Measurements from ENCODE around the gene TMEM205. TPM values are rescaled to one million over a fixed set of nuclear protein-coding genes. Genes with fewer than 3 reads are reported as not detected.
A peak's percentile ranks its signal among the peaks of the same experiment; 100 is the strongest.

Gene TMEM205
- total RNA-seq, 1 donor = 59.4 TPM

- Histone ChIP-seq H3K4me1 (ENCODE audit: insufficient read depth, low read length) (no peaks in the 10 kb centered on the region), H3K36me3 (ENCODE audit: insufficient read depth, low read length) (no peaks in the 10 kb centered on the region), H3K9me3 (ENCODE audit: low read depth, low read length) (peaks cover 2% of the 10 kb centered on the region), H3K79me2 (ENCODE audit: insufficient read depth, low read length) (no peaks in the 10 kb centered on the region), H3K4me3 (ENCODE audit: insufficient read depth, low read length) (no peak overlapping the region), H3K4me2 (ENCODE audit: insufficient read depth, low read length) (no peak overlapping the region), H3K27ac (ENCODE audit: low read depth, low read length) (no peak overlapping the region), H4K20me1 (ENCODE audit: insufficient read depth, low read length) (no peaks in the 10 kb centered on the region), H2AFZ (ENCODE audit: low read length) (no peak overlapping the region), H3K27me3 (ENCODE audit: insufficient read depth, low read length) (peaks cover 12% of the 10 kb centered on the region)
- DNase-seq (ENCODE audit: insufficient read length, low spot score, missing footprints) = peak; percentile 18
- no peak for TF ChIP-seq CTCF (IDR thresholded peaks at IDR 0.05; ENCODE audit: extremely low read depth, low read depth, low read length)
Observed at GRCh38 chr19:11387162-11388034, 41.3 kb upstream of the TMEM205 start.

DNA sequence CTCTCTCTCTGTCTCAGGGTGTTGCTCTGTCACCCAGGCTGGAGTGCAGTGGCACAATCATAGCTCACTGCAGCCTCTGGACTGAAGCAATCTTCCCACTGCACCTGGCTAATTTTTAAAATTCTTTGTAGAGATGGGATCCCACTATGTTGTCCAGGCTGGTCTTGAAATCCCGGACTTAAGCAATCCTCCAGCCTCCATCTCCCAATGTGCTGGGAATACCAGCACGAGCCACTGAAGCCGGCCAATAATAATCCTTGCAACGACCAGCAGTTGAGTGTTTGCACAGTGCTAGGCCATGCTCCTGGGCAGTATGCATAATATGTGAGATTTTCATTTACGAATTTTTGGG, 38.7 kb upstream of the TMEM205 start:
- peaks cover 6% of the 10 kb centered on the region for H3K79me2 ChIP-seq (ENCODE audit: insufficient read depth, low read length)
- peaks cover 14% of the 10 kb centered on the region for H3K27me3 ChIP-seq (ENCODE audit: insufficient read depth, low read length)
- H3K4me1 ChIP-seq (ENCODE audit: insufficient read depth, low read length) = peaks cover 10% of the 10 kb centered on the region
- H4K20me1 ChIP-seq (ENCODE audit: insufficient read depth, low read length) = no peaks in the 10 kb centered on the region
- no peak overlapping the region for H2AFZ ChIP-seq (ENCODE audit: low read length)
- no peak overlapping the region for H3K27ac ChIP-seq (ENCODE audit: low read depth, low read length)
- no peak overlapping the region for H3K4me3 ChIP-seq (ENCODE audit: insufficient read depth, low read length)
- no peaks in the 10 kb centered on the region for H3K36me3 ChIP-seq (ENCODE audit: insufficient read depth, low read length)
- no peaks in the 10 kb centered on the region for H3K9me3 ChIP-seq (ENCODE audit: low read depth, low read length)
- peak; percentile 19 for DNase-seq (ENCODE audit: insufficient read length, low spot score, missing footprints)
- no peak for TF ChIP-seq CTCF (IDR thresholded peaks at IDR 0.05; ENCODE audit: extremely low read depth, low read depth, low read length)
- no peak overlapping the region for H3K4me2 ChIP-seq (ENCODE audit: insufficient read depth, low read length)

DNA sequence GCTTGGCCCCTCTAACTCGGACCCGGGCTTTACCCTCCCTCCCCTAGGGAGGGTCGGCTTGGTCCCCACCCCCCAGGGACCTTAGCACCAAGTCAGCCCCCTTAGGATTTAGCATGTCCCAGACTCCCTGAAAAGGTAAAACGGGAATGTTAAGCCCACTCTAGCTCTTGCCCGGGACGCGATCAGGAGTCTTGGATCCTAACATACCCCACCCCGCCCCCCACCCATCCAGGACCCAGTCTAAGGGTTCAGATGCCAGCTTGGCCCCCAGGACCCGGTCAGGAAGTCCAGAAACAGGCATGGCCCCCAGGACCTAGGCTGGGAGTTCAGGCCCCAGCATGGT, 37.6 kb upstream of the TMEM205 start:
- peak overlapping the region; percentile 60 for H3K4me3 ChIP-seq (ENCODE audit: insufficient read depth, low read length)
- H3K9me3 ChIP-seq (ENCODE audit: low read depth, low read length) = no peaks in the 10 kb centered on the region
- H2AFZ ChIP-seq (ENCODE audit: low read length) = no peak overlapping the region
- peaks cover 12% of the 10 kb centered on the region for H3K4me1 ChIP-seq (ENCODE audit: insufficient read depth, low read length)
- DNase-seq (ENCODE audit: insufficient read length, low spot score, missing footprints) = peak; percentile 66
- H3K36me3 ChIP-seq (ENCODE audit: insufficient read depth, low read length) = no peaks in the 10 kb centered on the region
- H3K79me2 ChIP-seq (ENCODE audit: insufficient read depth, low read length) = peaks cover 6% of the 10 kb centered on the region
- H3K4me2 ChIP-seq (ENCODE audit: insufficient read depth, low read length) = peak overlapping the region; percentile 60
- peaks cover 14% of the 10 kb centered on the region for H3K27me3 ChIP-seq (ENCODE audit: insufficient read depth, low read length)
- no peaks in the 10 kb centered on the region for H4K20me1 ChIP-seq (ENCODE audit: insufficient read depth, low read length)
- H3K27ac ChIP-seq (ENCODE audit: low read depth, low read length) = no peak overlapping the region
- no peak for TF ChIP-seq CTCF (IDR thresholded peaks at IDR 0.05; ENCODE audit: extremely low read depth, low read depth, low read length)

- Histone ChIP-seq H3K4me3 (ENCODE audit: insufficient read depth, low read length) (peak overlapping the region; percentile 60), H3K79me2 (ENCODE audit: insufficient read depth, low read length) (peaks cover 6% of the 10 kb centered on the region), H3K9me3 (ENCODE audit: low read depth, low read length) (no peaks in the 10 kb centered on the region), H3K4me2 (ENCODE audit: insufficient read depth, low read length) (peak overlapping the region; percentile 60), H3K27ac (ENCODE audit: low read depth, low read length) (no peak overlapping the region), H3K4me1 (ENCODE audit: insufficient read depth, low read length) (peaks cover 18% of the 10 kb centered on the region), H4K20me1 (ENCODE audit: insufficient read depth, low read length) (peaks cover 5% of the 10 kb centered on the region), H3K36me3 (ENCODE audit: insufficient read depth, low read length) (no peaks in the 10 kb centered on the region), H2AFZ (ENCODE audit: low read length) (no peak overlapping the region), H3K27me3 (ENCODE audit: insufficient read depth, low read length) (peaks cover 14% of the 10 kb centered on the region)
- DNase-seq (ENCODE audit: insufficient read length, low spot score, missing footprints) = peak; percentile 89
- TF ChIP-seq CTCF (IDR thresholded peaks at IDR 0.05; ENCODE audit: extremely low read depth, low read depth, low read length) = peak; percentile 59
Observed at GRCh38 chr19:11382898-11383705, 37.0 kb upstream of the TMEM205 start.

Measured in osteoblast (primary cell).